ENCODE results near the gene WDR93.

The WDR93 gene

DNA sequence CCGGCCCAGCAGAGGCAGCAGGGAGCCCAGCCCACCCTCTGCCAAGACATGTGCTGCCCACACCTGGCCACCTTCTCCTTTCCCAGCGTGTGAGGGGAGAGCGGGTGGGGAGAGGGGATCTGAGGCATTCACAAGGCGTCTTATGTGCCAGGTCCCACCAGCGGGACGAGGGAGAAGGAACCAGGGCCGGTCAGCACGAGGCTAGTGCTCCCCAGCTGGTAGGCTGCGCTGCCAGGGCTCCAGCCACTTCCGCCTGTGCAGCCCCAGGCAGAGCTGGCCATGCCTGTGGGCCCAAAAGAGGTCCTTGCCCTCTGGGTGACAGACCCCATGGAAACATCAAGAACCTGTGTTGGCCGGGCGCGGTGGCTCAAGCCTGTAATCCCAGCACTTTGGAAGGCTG, 54.5 kb downstream of the WDR93 start:
- H3K9ac ChIP-seq (ENCODE audit: low read depth, low read length) = no peak overlapping the region
- no peak overlapping the region for H3K4me3 ChIP-seq (ENCODE audit: low read depth, low read length)
- H3K4me1 ChIP-seq (ENCODE audit: control insufficient read depth, insufficient read depth, low read length) = peaks cover 6% of the 10 kb centered on the region
- H3K27me3 ChIP-seq (ENCODE audit: control insufficient read depth, insufficient read depth, low read length) = peaks cover 53% of the 10 kb centered on the region
- H3K9me3 ChIP-seq (ENCODE audit: control insufficient read depth, insufficient read depth, low read length) = no peaks in the 10 kb centered on the region
- H3K36me3 ChIP-seq (ENCODE audit: control insufficient read depth, insufficient read depth, low read length) = no peaks in the 10 kb centered on the region

DNA sequence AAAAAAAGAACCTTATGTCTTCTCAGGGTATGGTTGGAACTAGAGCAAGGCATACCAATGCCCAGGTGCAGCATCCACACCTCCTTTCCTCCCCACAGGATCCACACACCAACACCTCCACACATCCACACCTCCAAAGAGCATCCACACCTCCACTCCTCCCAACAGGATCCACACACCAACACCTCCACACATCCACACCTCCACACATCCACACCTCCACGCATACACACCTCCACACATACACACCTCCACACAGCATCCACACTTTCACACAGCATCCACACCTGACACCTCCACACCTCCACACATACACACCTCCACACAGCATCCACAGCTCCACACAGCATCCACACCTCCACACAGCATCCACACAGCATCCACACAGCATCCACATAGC, 55.2 kb downstream of the WDR93 start:
- no peak overlapping the region for H3K9ac ChIP-seq (ENCODE audit: low read depth, low read length)
- H3K36me3 ChIP-seq (ENCODE audit: control insufficient read depth, insufficient read depth, low read length) = no peaks in the 10 kb centered on the region
- peaks cover 54% of the 10 kb centered on the region for H3K27me3 ChIP-seq (ENCODE audit: control insufficient read depth, insufficient read depth, low read length)

DNA sequence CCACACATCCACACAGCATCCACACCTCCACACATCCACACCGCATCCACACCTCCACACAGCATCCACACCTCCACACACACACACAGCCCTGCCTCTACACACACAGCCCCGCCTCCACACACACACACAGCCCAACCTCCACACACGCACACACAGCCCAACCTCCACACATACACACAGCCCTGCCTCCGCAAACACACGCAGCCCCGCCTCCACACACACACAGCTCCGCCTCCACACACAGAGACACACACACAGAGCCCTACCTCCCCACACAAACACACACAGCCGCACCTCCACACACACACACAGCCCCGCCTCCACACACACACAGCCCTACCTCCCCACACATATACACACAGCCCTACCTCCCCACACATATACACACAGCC, 55.8 kb downstream of the WDR93 start:
- H3K4me1 ChIP-seq (ENCODE audit: control insufficient read depth, insufficient read depth, low read length) = peaks cover 7% of the 10 kb centered on the region
- H3K27me3 ChIP-seq (ENCODE audit: control insufficient read depth, insufficient read depth, low read length) = peaks cover 55% of the 10 kb centered on the region
- no peaks in the 10 kb centered on the region for H3K9me3 ChIP-seq (ENCODE audit: control insufficient read depth, insufficient read depth, low read length)
- no peak overlapping the region for H3K9ac ChIP-seq (ENCODE audit: low read depth, low read length)
- H3K36me3 ChIP-seq (ENCODE audit: control insufficient read depth, insufficient read depth, low read length) = no peaks in the 10 kb centered on the region
- H3K4me3 ChIP-seq (ENCODE audit: low read depth, low read length) = no peak overlapping the region

More for the DNA sequence above, 55.2 kb downstream of the WDR93 start:
- Histone ChIP-seq H3K9me3 (ENCODE audit: control insufficient read depth, insufficient read depth, low read length) (no peaks in the 10 kb centered on the region), H3K4me1 (ENCODE audit: control insufficient read depth, insufficient read depth, low read length) (peaks cover 6% of the 10 kb centered on the region), H3K4me3 (ENCODE audit: low read depth, low read length) (no peak overlapping the region)

DNA sequence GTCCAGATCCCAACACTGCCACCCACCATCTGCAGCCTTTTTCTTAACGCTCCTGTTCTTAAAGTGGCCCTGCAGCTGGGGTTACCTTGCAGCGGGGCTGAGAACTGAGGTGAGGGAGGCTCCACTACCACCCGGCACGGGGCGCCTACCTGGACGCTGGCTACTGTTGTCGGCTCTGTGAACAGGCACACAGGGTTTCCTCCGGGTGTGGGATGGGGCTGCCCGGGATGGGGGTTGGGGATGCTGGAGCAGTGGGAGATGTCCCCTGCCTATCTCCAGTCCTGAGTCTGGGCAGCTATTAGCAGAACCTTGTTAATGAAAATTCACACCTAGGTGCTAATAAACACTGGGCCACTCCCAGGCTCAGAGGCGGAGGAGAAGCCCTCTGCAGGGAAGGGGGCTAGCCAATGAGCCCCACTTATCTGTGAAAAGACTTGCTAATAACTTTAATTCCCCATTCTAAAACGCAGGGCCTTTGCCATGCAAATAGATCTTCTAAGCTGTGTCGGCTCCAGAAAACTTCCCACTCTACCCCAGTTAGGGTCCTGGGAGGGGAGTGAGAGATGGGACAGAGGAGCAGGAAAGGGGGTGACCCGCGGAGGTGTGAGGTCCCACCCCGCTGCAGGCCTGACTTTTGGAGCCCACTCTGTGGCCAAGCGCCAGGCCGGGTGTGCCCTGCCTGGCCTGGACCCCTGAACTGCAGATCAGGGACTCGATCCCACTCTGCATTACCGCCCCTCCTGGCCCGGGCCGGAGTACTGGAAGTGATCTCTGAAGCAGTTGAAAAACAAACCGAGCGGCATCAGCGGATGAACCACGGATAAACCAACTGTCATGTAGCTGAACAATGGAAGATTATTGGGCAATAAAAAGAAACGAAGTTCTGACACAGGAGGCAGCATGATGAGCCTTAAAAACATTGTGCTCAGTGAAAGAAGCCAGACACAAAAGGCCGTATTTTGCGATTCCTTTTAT, 57.4 kb downstream of the WDR93 start:
- H3K9ac ChIP-seq (ENCODE audit: low read depth, low read length) = no peak overlapping the region

DNA sequence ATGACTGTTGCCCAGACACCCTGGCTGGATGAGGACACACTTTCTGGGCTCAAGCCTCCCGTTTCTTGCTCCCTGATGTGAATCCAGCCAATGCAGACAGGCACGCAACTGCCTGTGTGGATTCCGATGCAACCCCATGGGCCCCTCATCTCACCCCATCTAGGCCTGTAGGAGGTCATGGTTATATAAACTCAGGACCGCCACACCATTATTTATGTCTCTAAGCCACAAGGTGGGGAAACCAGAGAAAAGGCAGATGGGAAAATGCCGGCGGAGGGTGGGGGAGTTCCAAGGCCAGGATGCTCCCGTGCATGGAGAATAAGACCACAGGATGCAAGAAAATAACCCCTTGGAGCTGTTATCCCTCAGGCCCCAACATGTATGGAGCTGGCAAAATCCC, 58.4 kb downstream of the WDR93 start:
- no peak overlapping the region for H3K9ac ChIP-seq (ENCODE audit: low read depth, low read length)
- H3K9me3 ChIP-seq (ENCODE audit: control insufficient read depth, insufficient read depth, low read length) = no peaks in the 10 kb centered on the region
- peaks cover 10% of the 10 kb centered on the region for H3K4me1 ChIP-seq (ENCODE audit: control insufficient read depth, insufficient read depth, low read length)
- H3K27me3 ChIP-seq (ENCODE audit: control insufficient read depth, insufficient read depth, low read length) = peaks cover 72% of the 10 kb centered on the region
- H3K4me3 ChIP-seq (ENCODE audit: low read depth, low read length) = peak overlapping the region; percentile 41
- no peaks in the 10 kb centered on the region for H3K36me3 ChIP-seq (ENCODE audit: control insufficient read depth, insufficient read depth, low read length)

More for the DNA sequence above, 57.4 kb downstream of the WDR93 start:
- peaks cover 68% of the 10 kb centered on the region for H3K27me3 ChIP-seq (ENCODE audit: control insufficient read depth, insufficient read depth, low read length)
- H3K36me3 ChIP-seq (ENCODE audit: control insufficient read depth, insufficient read depth, low read length) = no peaks in the 10 kb centered on the region
- H3K4me3 ChIP-seq (ENCODE audit: low read depth, low read length) = peak overlapping the region; percentile 32
- no peaks in the 10 kb centered on the region for H3K9me3 ChIP-seq (ENCODE audit: control insufficient read depth, insufficient read depth, low read length)
- peaks cover 10% of the 10 kb centered on the region for H3K4me1 ChIP-seq (ENCODE audit: control insufficient read depth, insufficient read depth, low read length)

DNA sequence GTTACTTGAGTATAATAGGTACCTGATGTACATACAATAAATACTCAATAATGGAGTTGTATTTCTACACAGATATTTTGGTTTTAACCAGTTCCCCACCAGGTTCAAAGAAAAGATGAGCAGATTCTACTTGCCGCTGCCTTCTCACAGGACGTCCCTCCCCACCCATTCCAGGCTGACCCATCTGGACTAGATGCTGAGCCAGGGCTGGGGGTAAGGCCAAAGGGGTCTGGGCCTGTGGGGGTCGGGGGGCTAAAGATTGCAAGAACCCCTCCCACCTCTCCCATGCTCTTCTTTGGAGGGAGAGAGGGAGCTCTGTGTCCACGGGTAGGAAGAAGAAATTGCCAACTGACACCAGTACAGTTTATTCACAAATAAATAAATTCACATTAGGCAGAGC, 58.9 kb downstream of the WDR93 start:
- Histone ChIP-seq H3K9me3 (ENCODE audit: control insufficient read depth, insufficient read depth, low read length) (no peaks in the 10 kb centered on the region), H3K4me1 (ENCODE audit: control insufficient read depth, insufficient read depth, low read length) (peaks cover 10% of the 10 kb centered on the region), H3K27me3 (ENCODE audit: control insufficient read depth, insufficient read depth, low read length) (peaks cover 71% of the 10 kb centered on the region), H3K36me3 (ENCODE audit: control insufficient read depth, insufficient read depth, low read length) (no peaks in the 10 kb centered on the region), H3K9ac (ENCODE audit: low read depth, low read length) (no peak overlapping the region), H3K4me3 (ENCODE audit: low read depth, low read length) (peak overlapping the region; percentile 41)

DNA sequence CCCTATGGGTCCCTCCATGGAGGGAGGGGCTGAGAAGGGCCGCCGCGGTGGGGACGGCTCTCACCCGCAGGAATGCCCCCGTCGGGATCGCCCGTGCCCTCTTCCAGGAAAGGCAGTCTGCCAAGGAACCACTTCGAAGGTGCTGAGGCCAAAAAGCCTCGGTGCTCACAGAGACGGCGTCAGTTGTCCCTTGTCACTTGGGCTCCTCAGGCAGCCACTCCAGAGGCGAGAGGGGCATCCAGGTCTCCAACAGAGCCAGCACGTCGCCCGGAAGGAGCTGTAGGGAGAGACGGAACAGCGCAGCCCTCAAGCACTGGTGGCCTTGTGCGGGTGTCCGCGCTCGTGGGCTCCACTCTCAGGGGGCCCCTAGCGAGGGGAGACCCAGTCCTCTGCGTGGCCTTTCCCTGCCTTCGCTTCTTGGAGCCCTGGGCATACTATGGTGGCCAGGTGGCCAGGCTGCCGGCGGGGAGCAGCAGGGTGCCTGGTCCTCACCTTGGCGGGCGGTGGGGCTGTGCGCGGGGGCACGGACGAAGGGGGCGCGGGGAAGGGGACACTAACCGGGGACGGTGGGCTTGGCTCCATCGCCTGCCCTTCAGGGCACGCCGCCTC, 59.4 kb downstream of the WDR93 start:
- peak overlapping the region; percentile 41 for H3K4me3 ChIP-seq (ENCODE audit: low read depth, low read length)
- H3K27me3 ChIP-seq (ENCODE audit: control insufficient read depth, insufficient read depth, low read length) = peaks cover 66% of the 10 kb centered on the region
- peaks cover 10% of the 10 kb centered on the region for H3K4me1 ChIP-seq (ENCODE audit: control insufficient read depth, insufficient read depth, low read length)
- H3K9ac ChIP-seq (ENCODE audit: low read depth, low read length) = no peak overlapping the region
- no peaks in the 10 kb centered on the region for H3K9me3 ChIP-seq (ENCODE audit: control insufficient read depth, insufficient read depth, low read length)
- no peaks in the 10 kb centered on the region for H3K36me3 ChIP-seq (ENCODE audit: control insufficient read depth, insufficient read depth, low read length)

DNA sequence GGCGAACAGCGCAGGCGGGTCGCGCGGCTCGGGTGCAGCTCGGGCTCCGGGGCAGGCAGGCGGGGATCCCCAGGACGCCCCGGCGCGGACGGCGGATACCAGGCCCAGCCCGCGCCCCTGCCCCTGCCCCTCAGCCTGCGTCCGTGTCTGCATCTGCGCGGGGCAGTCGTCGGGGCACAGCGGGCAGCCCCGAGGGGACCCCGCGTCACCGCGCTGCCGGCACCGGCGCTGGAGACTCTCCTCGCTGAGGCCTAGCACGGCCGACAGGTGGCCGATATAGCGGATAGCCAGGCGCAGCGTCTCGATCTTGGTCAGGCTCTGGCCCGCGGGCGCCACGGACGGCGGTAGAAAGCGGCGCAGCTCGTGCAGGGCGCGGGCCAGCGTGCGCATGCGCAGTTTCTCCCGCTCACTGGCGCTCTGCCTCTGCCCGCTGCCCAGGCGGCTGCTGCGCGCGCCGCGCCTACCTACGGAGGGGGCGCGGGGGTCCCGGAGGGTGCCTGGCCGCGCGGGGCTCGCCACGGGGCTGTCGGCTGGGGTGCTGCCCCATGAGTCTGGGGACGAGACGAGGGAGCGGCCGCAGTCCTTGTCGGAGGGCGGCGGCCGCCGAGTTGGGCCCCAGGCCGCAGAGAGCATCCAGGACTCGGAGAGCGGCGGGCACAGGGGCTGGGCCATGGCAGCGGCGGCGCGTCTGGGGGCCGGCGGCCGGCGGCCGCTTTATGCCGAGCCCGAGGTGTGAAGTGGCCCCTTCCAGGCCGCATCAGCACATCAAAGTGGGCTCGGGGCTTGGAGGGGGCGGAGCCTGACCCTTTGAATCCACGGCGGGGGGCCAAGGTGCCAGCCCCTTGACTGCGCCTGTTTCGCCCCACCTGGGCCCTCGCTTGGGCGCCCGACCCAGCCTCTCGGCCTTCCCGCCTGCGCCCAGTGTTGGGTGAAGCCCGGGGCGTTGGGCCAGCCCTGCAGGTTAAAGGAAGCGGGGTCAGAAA, 60.2 kb downstream of the WDR93 start, which contains the start of gene MESP1:
TSS of gene MESP1 (minus strand) at position 690 of the 983 bp plus-strand sequence. CDS start at position 672, 18 bp downstream.
- Histone ChIP-seq H3K9me3 (ENCODE audit: control insufficient read depth, insufficient read depth, low read length) (no peaks in the 10 kb centered on the region), H3K4me3 (ENCODE audit: low read depth, low read length) (peak within 1 kb of the TSS; percentile 41), H3K9ac (ENCODE audit: low read depth, low read length) (no peak within 1 kb of the TSS), H3K36me3 (ENCODE audit: control insufficient read depth, insufficient read depth, low read length) (no peaks in the 10 kb centered on the region), H3K27me3 (ENCODE audit: control insufficient read depth, insufficient read depth, low read length) (peaks cover 62% of the 10 kb centered on the region), H3K4me1 (ENCODE audit: control insufficient read depth, insufficient read depth, low read length) (peaks cover 10% of the 10 kb centered on the region)

DNA sequence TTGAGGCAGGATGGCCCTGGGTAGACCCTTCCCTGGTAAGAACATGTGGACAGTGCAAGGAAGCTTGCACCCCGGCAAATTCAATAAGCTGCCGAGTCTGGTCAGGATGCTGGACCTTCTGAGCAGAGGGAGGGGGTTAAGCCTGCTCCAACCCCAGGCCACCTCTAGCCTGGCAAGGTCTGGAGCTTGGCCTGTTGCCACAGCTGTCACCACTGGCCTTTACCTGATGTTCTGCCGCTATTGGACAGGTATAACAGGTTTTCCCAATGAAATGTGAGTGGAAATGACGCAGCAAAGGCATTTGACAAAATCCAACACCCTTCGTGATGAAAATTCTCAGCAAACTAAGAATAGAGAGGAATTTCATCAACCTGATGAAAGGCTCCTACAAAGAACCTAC, 61.1 kb downstream of the WDR93 start:
- Histone ChIP-seq H3K36me3 (ENCODE audit: control insufficient read depth, insufficient read depth, low read length) (no peaks in the 10 kb centered on the region), H3K4me3 (ENCODE audit: low read depth, low read length) (peak overlapping the region; percentile 41), H3K27me3 (ENCODE audit: control insufficient read depth, insufficient read depth, low read length) (peaks cover 58% of the 10 kb centered on the region), H3K9ac (ENCODE audit: low read depth, low read length) (no peak overlapping the region), H3K9me3 (ENCODE audit: control insufficient read depth, insufficient read depth, low read length) (no peaks in the 10 kb centered on the region), H3K4me1 (ENCODE audit: control insufficient read depth, insufficient read depth, low read length) (peaks cover 10% of the 10 kb centered on the region)

DNA sequence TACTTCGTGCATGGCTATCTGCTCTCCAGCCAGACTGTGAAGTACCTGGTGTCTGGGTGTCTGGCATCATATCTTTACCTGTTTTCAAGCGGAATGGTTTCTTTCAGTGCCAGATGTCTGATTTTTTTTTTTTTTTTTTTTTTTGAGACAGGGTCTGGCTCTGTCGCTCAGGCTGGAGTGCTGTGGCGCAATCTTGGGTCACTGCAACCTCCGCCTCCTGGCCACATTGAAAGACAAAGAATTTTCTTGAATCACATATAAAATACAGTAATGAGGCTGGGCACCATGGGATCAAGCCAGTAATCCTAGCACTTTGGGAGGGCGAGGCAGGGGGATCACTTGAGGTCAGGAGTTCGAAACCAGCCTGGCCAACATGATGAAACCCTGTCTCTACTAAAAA, 63.2 kb downstream of the WDR93 start:
- H3K9ac ChIP-seq (ENCODE audit: low read depth, low read length) = no peak overlapping the region
- peaks cover 8% of the 10 kb centered on the region for H3K4me1 ChIP-seq (ENCODE audit: control insufficient read depth, insufficient read depth, low read length)
- no peaks in the 10 kb centered on the region for H3K36me3 ChIP-seq (ENCODE audit: control insufficient read depth, insufficient read depth, low read length)
- H3K4me3 ChIP-seq (ENCODE audit: low read depth, low read length) = no peak overlapping the region
- H3K27me3 ChIP-seq (ENCODE audit: control insufficient read depth, insufficient read depth, low read length) = peaks cover 37% of the 10 kb centered on the region
- no peaks in the 10 kb centered on the region for H3K9me3 ChIP-seq (ENCODE audit: control insufficient read depth, insufficient read depth, low read length)
